GM19468 (cell line): Measurements from ENCODE around the gene INPPL1.

Experiments used
- ATAC-seq: cut with Tn5 transposase; IDR thresholded peaks from one replicate; pipeline ENCODE4 v1.9.1; 2021; ENCODE audit warnings: mild to moderate bottlenecking, moderate library complexity, moderate number of reproducible peaks; ENCODE audit not compliant: unreplicated experiment; ENCODE audit errors: extremely low read depth

The INPPL1 gene

GRCh38 chr11:72274435-72274834 is 49.9 kb downstream of the INPPL1 start:
- ATAC-seq: no peak

GRCh38 chr11:72278905-72279304 is 54.3 kb downstream of the INPPL1 start:
- ATAC-seq: no peak

GRCh38 chr11:72280037-72280436 is 55.5 kb downstream of the INPPL1 start:
- no peak for ATAC-seq

- no peak for ATAC-seq
These were observed 56.3 kb downstream of the INPPL1 start for GRCh38 chr11:72280726-72281315.

GRCh38 chr11:72283947-72284346 is 59.4 kb downstream of the INPPL1 start:
- no peak for ATAC-seq

- no peak for ATAC-seq
These were observed 62.7 kb downstream of the INPPL1 start for GRCh38 chr11:72287293-72287692.
